ENCODE measurements around the gene ZFHX3.

ZFHX3 gene

DNA sequence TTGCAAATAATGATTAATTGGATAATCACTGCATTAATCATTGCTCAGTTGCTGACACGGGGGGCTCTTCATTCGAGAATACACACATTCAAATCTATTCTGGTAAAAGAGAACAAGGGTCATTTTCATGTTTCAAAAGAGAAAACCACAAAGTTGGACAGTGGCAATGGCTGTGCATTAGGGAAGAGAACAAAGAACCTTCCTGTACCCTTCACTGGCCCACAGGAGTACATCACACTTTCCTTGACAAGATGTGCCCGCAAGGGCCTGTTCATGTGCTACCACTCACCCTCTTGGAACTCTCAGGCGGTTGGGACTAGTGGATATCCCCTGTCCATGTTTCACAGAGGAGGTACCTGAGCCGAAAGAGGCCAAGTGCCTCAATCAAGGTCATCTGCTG lies 223.2 kb downstream of the ZFHX3 start:
- no peak for DNase-seq (ENCODE audit: low spot score)

DNA sequence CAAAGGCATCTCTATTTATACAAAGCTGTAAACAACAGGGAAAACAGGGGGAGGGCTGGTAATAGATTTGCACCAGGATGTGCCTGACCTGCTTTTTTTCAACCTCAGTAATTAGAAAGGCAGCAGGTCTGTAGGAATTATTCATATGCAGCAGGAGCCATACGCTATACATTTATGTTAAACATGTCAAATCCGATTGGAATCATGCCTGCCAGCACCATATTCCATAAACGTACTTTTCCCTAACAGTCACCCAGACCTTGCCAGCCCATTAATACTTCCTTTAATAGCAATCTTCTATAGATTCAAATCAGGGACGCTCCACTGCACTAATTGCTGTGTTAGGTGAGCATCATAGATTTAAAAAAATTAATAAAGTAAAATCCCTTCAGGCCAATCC lies 223.9 kb downstream of the ZFHX3 start:
- no peak for DNase-seq (ENCODE audit: low spot score)

DNA sequence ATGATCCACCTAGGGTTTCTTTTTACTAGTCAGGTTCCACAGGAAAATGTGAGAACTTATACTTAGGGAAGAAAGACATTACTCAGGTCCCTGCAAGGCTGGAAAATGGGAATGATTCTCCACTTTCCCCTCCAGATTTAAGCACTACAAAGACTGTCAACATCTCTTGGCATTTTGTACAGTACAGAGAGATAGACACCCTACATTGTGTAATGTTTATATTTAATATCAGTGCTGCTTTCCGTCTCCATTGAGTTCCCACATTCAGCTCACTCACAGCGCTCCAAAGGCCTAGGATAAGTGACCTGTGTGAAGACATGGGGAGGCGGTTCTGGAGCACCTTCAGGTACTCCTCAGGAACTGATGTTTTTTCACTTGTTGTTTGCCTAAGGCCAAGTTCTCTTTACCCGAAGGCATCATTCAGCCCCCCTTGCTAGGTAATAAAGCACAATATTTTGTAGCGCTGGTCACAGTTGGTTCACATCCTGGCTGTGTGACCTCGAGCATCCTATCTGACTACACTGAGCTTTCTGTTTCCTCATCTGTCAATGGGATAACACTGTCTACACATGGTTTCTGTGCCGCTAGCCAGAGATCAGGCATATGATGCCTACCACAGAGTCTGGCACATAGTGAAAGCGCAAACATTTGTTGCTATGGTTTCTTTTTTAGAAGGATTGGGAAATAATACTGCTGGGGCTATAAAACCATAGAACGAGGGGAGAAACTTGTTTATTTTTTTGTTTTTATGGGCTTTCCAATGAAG lies 226.6 kb downstream of the ZFHX3 start:
- DNase-seq (ENCODE audit: low spot score): no peak

DNA sequence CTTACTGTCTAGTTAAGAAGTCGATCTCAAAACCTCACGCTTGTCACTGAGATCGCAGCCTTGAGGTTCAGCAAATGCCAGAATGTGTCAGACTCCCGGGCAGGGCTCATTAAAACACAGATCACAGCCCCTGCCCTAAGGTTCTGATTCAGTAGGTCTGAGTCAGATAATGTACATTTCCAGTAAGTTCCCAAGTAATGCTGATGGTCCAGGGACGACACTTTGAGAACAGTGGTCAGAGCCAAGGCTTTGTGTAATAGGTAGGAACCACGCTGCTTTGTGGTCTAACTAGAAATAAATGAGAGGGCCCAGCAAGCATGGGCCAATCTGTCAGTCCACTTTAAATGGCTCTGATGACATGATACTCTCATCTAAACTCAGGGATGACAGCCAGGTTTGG lies 228.6 kb downstream of the ZFHX3 start:
- DNase-seq (ENCODE audit: low spot score): no peak

DNA sequence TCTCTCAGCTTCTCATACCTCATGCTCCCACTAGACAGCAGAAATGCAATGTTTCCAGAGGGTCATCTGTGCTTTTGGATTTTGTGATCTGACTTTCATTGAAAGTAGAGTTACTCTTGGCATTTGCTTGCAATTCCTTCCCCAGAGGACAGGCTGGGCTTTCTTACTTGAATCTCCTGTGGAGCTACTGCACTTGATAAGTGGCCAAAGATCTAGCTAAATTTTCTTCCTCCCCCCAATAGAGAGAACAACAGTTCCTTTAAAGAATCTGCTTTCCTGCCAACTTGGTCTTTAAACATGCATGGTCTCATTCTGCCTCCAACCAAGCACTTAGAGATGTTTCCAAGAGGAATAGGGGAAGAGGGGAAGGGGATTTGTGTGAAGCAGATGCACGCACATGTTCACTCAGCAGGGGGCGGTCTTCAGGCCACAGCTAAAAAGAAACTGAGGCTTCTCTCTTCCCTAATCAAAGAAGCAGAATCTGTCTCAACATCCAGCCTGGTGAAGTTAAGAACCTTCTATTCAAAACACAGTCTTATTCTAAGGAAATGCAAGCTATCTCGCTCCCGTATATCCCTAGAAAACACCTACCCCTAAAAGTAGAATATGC lies 229.6 kb downstream of the ZFHX3 start:
- DNase-seq (ENCODE audit: low spot score): no peak

DNA sequence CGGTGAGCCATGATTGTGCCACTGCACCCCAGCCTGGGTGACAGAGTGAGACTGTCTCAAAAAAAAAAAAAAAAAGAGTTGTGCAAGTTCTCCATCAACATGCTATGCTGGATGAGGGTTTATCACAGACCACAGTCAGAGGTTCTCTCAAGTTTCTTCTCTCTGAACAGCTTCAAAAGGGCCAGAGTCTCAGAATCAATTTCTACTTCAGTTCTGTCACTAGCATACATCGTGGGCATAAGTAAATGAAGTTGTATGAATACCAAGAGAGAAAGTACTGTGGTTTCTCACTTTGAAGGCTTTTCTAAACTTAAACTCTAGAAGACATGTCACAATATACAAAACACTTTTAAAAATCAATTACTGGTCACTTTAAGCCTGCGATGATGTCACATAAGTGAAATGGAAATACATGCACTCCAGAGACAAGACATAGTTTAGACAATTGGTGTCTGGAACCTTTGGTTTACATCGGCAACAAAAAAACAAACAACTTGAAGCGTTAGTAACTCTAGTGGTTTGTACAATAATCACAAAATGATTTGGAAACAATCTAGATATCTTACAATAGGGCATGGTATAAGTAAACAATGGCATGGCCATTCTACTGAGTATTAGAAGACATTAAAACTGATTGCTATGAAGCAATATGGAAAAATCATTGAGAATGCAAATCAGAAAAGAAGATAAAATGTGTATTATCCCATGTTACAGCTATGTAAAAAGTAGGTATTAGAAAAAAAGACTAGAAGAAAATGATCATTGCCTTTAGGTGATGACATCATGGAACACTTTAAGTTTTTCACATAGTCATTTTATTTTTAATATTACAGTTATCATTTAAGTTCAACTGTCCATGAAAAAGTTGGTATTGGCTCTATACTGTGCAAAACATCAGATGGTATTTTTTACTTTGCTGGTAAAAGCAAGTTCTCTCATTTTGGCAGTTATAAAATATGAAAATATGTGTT lies 232.3 kb downstream of the ZFHX3 start:
- DNase-seq (ENCODE audit: low spot score): no peak

DNA sequence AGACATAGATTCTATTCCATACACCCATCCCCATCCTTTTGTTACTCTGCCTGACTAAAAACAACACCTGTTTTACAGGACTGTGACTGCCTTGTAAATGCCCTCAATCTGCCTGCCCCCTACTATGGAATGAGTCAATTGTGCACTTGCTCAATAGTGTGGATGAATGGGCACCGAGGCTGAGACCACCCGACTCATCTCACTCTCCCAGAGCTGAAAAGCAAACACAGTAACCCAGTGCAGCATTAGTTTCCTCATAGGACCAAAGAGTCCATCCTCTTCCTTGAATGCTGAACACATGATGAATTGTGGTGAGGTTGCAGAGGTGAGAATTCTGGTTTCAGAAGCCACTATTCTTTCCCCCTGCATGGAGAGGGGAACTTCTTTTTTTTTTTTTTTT lies 233.7 kb downstream of the ZFHX3 start:
- no peak for DNase-seq (ENCODE audit: low spot score)

DNA sequence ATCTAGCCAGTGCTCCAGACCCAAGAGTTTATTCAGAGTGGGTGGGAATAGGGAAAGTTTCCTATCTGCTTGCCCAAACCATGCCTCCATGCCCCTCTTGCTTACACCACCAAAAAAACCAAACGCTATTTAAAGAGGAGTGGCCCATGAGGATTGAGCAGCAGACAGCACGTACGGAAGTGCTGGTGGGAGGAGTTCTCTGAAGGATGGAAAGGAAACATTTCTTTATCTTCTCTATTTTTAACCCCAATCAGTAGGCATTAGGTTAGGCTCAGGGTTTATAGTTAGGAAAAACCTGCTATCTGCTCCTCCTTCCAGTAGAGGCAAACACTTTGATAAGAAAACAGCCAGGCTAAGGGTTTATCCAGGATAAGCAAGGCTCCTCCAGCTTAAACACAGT lies 235.3 kb downstream of the ZFHX3 start:
- DNase-seq (ENCODE audit: low spot score): no peak

DNA sequence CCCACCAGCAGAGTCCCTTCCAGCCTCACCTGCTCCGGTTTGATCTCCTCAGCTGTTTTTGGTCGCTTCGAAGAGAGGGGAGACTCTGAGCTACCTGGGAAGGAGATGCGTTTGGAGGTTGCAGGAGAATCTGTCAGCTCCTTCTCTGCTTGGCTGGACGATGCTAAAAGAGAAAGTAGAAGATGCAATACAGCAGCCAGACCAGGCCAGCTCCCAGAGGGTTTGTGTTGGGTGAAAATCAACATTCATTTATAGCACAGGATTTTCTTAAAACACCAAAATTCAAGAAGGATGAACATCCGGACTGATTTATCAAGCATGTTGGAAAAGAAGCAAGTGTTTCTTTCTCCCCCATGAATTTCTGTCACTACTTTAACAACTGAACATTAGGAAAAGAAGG lies 236.1 kb downstream of the ZFHX3 start:
- DNase-seq (ENCODE audit: low spot score): no peak

DNA sequence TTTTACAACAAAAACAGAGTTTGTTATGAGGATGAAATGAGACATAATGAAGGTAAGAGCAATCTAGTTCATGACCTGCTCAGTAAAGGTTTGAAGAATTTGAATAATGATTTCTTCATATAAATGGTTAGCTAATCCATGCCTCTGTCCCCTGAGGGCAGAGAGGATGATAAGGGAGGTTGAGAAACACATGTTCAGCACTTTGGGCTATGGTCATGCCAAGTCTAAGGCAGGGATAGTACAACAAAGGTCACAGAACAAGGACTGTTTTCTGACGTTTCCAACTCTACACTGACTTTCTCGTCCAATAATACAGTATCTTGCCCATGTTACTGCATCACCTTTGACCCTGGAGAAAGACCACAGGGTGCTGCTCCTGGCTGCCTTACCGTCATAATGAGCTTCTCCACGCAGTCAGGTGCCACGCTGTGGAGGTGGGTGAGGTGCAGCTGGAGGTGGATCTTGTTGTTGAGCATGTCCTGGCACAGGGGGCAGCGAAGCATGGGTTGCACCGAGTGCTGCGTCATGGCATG lies 236.7 kb downstream of the ZFHX3 start:
- DNase-seq (ENCODE audit: low spot score): no peak

DNA sequence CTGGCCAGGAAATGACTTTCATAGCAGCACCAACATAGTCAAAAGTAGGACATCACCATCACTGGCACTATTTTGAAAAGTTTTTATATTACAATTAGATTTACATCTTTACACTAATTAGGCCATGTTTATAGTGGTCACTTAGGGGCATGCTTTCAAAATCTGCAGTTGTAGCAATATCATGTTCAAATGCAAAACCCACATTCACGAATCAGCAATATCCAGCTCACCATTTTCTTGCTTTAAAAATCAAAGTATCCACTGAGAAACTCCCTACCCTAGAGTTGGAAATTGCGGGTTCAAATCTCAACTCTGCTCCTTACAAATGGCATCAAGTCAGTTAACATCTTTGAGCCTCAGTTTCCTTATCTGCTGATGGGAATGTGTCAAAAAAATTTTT lies 237.4 kb downstream of the ZFHX3 start:
- no peak for DNase-seq (ENCODE audit: low spot score)

DNA sequence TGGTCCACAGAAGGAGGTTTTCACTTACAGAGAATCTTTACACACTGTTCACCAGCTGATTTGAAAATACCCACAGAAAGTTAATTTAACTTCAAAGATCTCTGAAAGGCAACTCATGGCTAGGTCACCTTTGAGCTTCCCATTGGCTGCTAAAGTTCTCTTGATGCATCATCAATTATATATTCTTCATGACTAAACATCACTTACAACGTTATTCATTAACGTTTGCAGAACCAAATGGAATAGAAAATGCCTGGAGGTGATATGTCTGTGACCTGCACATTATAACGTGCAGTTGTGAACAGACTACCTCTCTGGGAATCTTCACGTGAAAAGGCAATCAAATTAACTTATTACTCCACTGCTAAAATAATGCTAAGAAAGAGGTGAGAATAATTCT lies 238.5 kb downstream of the ZFHX3 start:
- no peak for DNase-seq (ENCODE audit: low spot score)

DNA sequence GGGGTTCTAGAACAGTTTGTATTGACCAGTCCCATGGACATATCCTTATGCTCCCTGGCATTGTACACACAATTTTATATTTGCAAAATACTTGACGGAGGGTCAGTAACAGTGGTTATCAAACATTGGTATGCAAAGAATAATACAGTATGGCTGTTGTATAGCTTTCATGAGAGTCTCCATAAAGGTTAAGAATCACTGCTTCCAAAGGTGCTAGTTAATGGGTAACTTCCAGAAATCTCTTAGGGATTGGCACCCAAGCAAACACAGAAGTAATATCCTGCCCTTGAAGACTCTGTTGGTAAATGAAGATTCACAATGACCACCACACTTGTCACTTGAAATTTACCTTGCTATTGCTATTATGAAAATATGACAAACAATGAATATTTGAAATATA lies 239.2 kb downstream of the ZFHX3 start:
- DNase-seq (ENCODE audit: low spot score): no peak

DNA sequence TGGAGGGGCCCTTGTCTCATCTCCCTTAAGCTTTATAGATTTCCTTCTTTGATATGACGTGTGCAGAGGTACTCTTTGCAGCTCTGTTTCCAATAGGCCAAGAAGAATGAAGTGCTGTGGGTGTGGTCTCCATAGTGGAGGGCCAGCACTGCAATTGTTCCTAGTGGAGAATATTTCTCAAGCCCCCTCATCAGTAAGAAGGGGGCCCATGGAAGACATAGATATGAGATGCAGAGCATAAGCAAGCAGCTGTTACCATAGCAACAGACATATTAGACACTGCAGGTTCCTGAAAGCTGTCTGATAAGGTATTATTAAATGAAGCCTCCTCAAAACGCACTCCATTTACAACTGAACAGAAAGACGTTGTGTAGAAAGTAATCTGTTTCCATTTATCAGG lies 240.7 kb downstream of the ZFHX3 start:
- DNase-seq (ENCODE audit: low spot score): no peak

DNA sequence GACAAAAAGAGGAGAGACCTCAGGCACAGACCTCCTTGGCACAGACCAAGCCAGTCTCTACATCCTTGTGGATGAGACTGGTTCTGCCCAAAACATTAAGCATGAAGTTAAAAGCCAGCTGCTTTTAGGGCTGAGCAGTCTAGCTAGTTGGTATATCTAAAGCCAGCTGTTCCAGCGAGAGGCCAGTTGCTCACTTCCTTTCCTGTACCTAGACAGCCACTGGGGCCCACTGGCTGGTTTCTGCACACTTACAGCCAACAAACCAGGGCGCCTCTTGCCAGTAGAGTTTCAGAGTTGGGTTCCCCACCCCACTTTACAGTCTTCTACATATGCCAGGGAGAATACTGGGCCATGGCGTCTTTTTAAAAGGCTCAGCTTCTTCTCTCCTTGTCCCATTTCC lies 242.4 kb downstream of the ZFHX3 start:
- DNase-seq (ENCODE audit: low spot score): no peak

DNA sequence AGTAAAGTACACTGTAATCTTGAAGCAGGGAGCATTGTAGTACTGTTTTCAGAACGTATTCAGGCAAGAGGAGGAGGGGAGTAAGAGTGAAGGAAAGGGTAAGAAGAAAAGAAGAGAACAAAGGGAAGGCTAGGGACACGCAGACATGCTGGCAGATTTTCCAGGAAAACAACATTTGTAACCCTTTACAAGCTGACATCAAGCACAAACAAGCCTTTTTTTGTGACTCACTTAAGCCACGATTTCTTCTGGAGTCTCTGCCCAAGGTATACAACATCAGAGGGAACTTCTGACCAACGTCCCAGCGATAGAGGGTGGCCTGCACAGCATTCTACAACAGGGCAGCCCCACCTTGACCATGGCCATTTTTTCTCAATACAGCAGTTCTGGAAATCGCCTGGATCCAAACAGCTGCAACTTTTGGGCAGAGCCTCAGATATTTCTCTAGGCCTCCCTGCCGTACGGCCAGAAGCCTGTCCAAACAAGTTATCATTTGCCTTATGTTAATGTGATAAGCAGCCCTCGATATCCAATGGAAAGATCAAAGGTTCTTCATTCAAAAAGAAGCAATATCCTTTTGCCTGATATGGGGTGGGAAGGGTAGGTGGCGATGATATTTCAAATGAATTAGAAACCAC lies 247.3 kb downstream of the ZFHX3 start:
- no peak for DNase-seq (ENCODE audit: low spot score)

DNA sequence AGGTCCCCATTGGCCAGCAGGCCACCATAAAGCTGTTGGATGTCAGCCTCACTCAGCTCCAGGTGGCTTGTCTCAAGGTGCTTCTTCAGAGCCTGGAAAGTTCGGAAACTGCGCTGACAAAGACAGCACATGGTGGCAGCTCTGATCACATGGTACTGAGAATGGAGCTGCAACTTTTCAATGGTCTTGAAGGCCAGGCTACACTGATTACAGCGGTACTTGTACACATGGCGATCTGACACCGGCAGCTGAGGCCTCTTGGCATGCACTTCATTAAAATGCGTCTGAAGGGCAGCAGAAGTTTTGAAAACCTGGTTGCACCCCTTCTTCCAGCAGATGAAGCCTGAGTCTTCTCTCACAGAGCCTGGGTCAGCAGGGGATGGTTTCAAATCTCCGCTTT lies 249.7 kb downstream of the ZFHX3 start:
- DNase-seq (ENCODE audit: low spot score): no peak

DNA sequence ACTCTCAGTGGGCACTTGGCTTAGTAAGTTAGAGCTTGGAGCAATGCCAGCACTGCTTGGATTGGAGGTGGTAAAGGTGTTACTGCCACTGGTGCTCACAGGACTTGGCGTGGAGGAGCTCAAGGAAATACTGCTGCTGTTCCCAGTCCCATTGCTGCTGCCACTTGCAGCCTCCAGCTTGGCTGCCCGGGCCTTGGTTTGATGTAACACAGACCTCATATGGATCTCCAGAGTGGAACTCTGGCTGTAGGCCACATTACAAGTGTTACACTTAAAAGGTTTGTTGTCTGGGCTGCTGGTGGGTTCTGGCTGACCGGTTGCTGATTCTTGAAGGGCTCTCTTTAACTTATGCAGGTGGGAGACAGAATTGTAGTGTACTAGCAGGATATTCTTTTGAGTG lies 250.3 kb downstream of the ZFHX3 start:
- no peak for DNase-seq (ENCODE audit: low spot score)

DNA sequence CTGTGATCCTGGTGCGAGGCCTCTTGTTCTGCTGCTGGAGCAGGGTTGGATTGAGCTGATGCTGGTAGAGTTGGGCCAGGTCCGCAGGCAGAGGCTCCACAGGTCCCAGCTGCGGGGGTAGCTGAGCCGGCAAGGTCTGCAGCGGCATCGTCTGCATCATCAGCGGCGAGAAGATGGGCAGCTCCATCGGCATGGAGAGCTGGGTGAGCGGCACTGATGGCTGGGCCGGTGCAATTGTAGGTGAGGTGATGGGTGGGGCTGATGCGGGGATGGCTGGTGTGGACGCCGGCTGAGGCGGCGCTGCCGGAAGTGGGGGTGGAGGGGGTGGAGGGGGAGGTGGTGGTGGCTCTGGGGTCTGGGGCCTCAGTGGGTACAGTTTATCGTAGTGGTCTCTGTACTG lies 251.7 kb downstream of the ZFHX3 start:
- DNase-seq (ENCODE audit: low spot score): no peak

DNA sequence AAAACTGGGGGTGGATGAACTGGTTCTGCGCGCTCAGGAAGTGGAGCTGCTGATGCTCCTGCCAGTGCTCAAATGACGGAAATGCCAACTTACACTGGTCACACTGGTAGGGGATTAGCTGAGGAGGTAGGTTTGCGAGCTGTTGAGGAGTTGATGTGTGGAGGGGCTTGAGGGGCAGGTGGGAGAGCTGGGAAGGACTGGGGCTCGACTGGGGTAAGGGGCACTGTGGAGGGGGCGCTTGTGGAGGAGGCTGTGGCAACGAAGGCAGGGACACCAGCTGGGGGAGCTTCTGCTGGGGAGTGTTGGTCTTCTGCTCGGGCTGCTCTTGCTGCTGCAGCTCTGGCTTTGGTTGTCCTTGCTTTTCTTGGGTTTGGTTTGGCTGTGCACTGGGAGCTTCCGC lies 252.9 kb downstream of the ZFHX3 start:
- DNase-seq (ENCODE audit: low spot score): no peak

DNA sequence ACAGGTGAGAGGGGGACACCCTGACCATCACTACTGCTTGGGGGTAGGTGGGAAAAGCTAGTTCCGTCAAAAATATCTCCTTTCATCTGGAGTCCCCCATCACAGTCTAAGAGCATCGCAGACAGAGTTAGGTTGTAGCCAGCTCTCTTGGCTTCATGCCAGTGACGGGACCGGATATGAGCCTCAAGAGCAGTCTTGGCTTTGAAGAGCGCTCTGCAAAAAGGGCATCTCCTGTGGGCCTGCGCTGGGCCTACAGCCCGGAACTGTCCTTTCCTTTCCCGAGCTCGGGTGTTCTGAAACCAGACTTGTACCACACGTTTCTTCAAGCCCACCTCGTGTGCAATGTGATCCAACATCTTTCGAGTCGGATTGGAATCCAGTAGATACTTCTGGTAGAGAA lies 253.6 kb downstream of the ZFHX3 start:
- DNase-seq (ENCODE audit: low spot score): no peak

DNA sequence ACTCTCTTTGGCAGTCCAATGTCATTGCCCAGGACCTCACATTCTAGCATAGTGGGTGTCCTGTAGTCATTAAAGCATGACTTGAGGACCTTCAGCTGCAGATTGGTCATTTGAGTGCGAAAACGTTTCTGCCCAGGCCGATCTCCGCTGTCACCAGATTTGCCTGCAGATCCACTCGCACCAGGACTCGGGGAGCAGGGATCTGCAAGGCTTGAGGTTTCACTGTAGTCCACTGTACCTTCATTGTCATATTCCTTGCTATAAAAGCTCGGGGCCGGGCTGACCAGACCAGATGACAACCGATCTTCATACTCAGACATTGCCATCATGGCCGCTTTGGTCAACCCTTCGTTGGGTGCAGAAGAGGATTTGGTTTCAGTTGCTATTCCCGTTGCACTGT lies 254.2 kb downstream of the ZFHX3 start:
- DNase-seq (ENCODE audit: low spot score): no peak
